Endodermal cell (in vitro differentiated cells): Measurements from ENCODE around the gene CLEC2L. TPM values are rescaled to one million over a fixed set of nuclear protein-coding genes. Genes with fewer than 3 reads are reported as not detected.

Source experiments
- DNase-seq: peaks from one replicate; pipeline ENCODE4 v3.0.0-alpha.2; 2017
- H3K27ac ChIP-seq: 2 replicates; pipeline ENCODE4 v1.5.1; 2013; ENCODE audit warnings: mild to moderate bottlenecking, low read depth, low read length, moderate library complexity
- H3K27me3 ChIP-seq: 2 replicates; pipeline ENCODE4 v1.6.1; 2013; ENCODE audit warnings: mild to moderate bottlenecking, low read length, moderate library complexity; ENCODE audit not compliant: insufficient read depth, control insufficient read depth, poor library complexity, severe bottlenecking
- H3K36me3 ChIP-seq: 2 replicates; pipeline ENCODE4 v1.7.0; 2013; ENCODE audit warnings: mild to moderate bottlenecking, low read length, moderate library complexity; ENCODE audit not compliant: control insufficient read depth, insufficient read depth
- H3K4me1 ChIP-seq: one replicate; pipeline ENCODE4 v1.7.0; 2013; ENCODE audit warnings: low read length; ENCODE audit not compliant: control insufficient read depth, insufficient read depth
- H3K4me3 ChIP-seq: 2 replicates; pipeline ENCODE4 v1.5.1; 2013; ENCODE audit warnings: mild to moderate bottlenecking, low read length, moderate library complexity
- H3K9ac ChIP-seq: 2 replicates; pipeline ENCODE4 v1.6.1; 2013; ENCODE audit warnings: mild to moderate bottlenecking, low read length, moderate library complexity; ENCODE audit not compliant: poor library complexity, severe bottlenecking; ENCODE audit errors: extremely low read depth
- H3K9me3 ChIP-seq: 2 replicates; pipeline ENCODE4 v1.6.1; 2013; ENCODE audit warnings: mild to moderate bottlenecking, low read length, moderate library complexity; ENCODE audit not compliant: control insufficient read depth
- H3K27ac Mint-ChIP-seq: 2 replicates; pipeline ENCODE4 v1.8.0; 2020; ENCODE audit warnings: mixed read lengths
- H3K27me3 Mint-ChIP-seq: 2 replicates; pipeline ENCODE4 v1.8.0; 2021; ENCODE audit warnings: mild to moderate bottlenecking, mixed read lengths; ENCODE audit not compliant: insufficient read depth
- H3K36me3 Mint-ChIP-seq: 2 replicates; pipeline ENCODE4 v1.8.0; 2020; ENCODE audit warnings: low read depth, mixed read lengths
- H3K4me1 Mint-ChIP-seq: 2 replicates; pipeline ENCODE4 v1.8.0; 2020; ENCODE audit warnings: mixed read lengths
- H3K4me3 Mint-ChIP-seq: 2 replicates; pipeline ENCODE4 v1.8.0; 2020; ENCODE audit warnings: mild to moderate bottlenecking, moderate library complexity, mixed read lengths
- H3K9me3 Mint-ChIP-seq: 2 replicates; pipeline ENCODE4 v1.8.0; 2020; ENCODE audit warnings: mild to moderate bottlenecking, mixed read lengths
- CTCF ChIP-seq: fragments of 200-600 bp; sonication (generic); conservative IDR thresholded peaks from 2 replicates; pipeline ENCODE4 v1.5.0; 2021; ENCODE audit warnings: antibody characterized with exemption, mild to moderate bottlenecking
- WGBS, 2 experiments: methylation state at CpG; one replicate each; pipeline versions ENCODE4 v1.1.5 to v1.1.7; 2013; ENCODE audit warnings: missing lambda C conversion rate in 2 of 2, mixed read lengths in 1 of 2; ENCODE audit not compliant: insufficient coverage in 1 of 2, insufficient read length in 1 of 2; 5-methylcytosine and 5-hydroxymethylcytosine counted together
- total RNA-seq, 2 donors: library from RNA; stranded (reverse); fragmentation: NEBNext Ultra II Directional in 1 of 2; extraction: Animal tissue kit (Norgen Biotek cat#: 25700) in 1 of 2; gene quantifications; 2 replicates in 1 of 2; 3 replicates in 1 of 2; pipeline ENCODE4 v1.2.1, GENCODE V29; 2021

Gene CLEC2L
- total RNA-seq, 2 donors from 2014 or later, result 1.2 to 1.5 TPM

- peaks cover 70% of the 10 kb centered on the region for H3K36me3 Mint-ChIP-seq
- DNase-seq, result no peak
- no peak overlapping the region for H3K4me3 Mint-ChIP-seq
- no peak overlapping the region for H3K9ac ChIP-seq
- H3K9me3 Mint-ChIP-seq, result no peaks in the 10 kb centered on the region
- no peak for TF ChIP-seq CTCF
- no peaks in the 10 kb centered on the region for H3K4me1 ChIP-seq
- 81 to 97% methylated on average over 2 to 3 of the region's 3 CpGs for WGBS, 2 experiments
- H3K27me3 ChIP-seq, result no peaks in the 10 kb centered on the region
- no peaks in the 10 kb centered on the region for H3K27me3 Mint-ChIP-seq
- H3K27ac ChIP-seq, result no peak overlapping the region
- H3K4me3 ChIP-seq, result no peak overlapping the region
- peaks cover 90% of the 10 kb centered on the region for H3K36me3 ChIP-seq
- H3K27ac Mint-ChIP-seq, result no peak overlapping the region
- H3K4me1 Mint-ChIP-seq, result no peaks in the 10 kb centered on the region
- no peaks in the 10 kb centered on the region for H3K9me3 ChIP-seq
Measured at GRCh38 chr7:139586286-139586685, 62.8 kb downstream of the CLEC2L start.

- H3K27me3 Mint-ChIP-seq, result no peaks in the 10 kb centered on the region
- no peaks in the 10 kb centered on the region for H3K27me3 ChIP-seq
- H3K27ac Mint-ChIP-seq, result no peak overlapping the region
- no peak overlapping the region for H3K4me3 ChIP-seq
- WGBS, 2 experiments, result 90 to 98% methylated on average over 5 to 7 of the region's 7 CpGs
- no peak for TF ChIP-seq CTCF
- H3K36me3 ChIP-seq, result peaks cover 90% of the 10 kb centered on the region
- H3K4me1 Mint-ChIP-seq, result no peaks in the 10 kb centered on the region
- peaks cover 73% of the 10 kb centered on the region for H3K36me3 Mint-ChIP-seq
- no peaks in the 10 kb centered on the region for H3K4me1 ChIP-seq
- H3K9me3 Mint-ChIP-seq, result no peaks in the 10 kb centered on the region
- no peaks in the 10 kb centered on the region for H3K9me3 ChIP-seq
- H3K9ac ChIP-seq, result no peak overlapping the region
- H3K4me3 Mint-ChIP-seq, result no peak overlapping the region
- no peak for DNase-seq
- no peak overlapping the region for H3K27ac ChIP-seq
Measured at GRCh38 chr7:139587535-139587934, 64.0 kb downstream of the CLEC2L start.

GRCh38 chr7:139588632-139589031 is 65.1 kb downstream of the CLEC2L start:
- H3K36me3 Mint-ChIP-seq, result peaks cover 71% of the 10 kb centered on the region
- peak; percentile 46 for DNase-seq
- Histone ChIP-seq H3K27ac (no peak overlapping the region), H3K9me3 (no peaks in the 10 kb centered on the region), H3K4me3 (no peak overlapping the region), H3K27me3 (no peaks in the 10 kb centered on the region), H3K4me1 (no peaks in the 10 kb centered on the region), H3K9ac (no peak overlapping the region), H3K36me3 (peaks cover 90% of the 10 kb centered on the region)
- H3K27ac Mint-ChIP-seq, result no peak overlapping the region
- no peaks in the 10 kb centered on the region for H3K27me3 Mint-ChIP-seq
- WGBS, 2 experiments, result 90 to 91% methylated on average over 4 to 7 of the region's 7 CpGs
- H3K4me1 Mint-ChIP-seq, result no peaks in the 10 kb centered on the region
- H3K9me3 Mint-ChIP-seq, result no peaks in the 10 kb centered on the region
- no peak for TF ChIP-seq CTCF
- no peak overlapping the region for H3K4me3 Mint-ChIP-seq
